SU-DHL-6 (cell line): Measurements from ENCODE around the gene DAPK3.

Source experiments
- H2AFZ ChIP-seq: fragments of 200-600 bp; sonication (generic); 2 replicates; pipeline ENCODE4 v1.6.1; 2014; ENCODE audit warnings: low read depth, mild to moderate bottlenecking, moderate library complexity, mixed read lengths, antibody characterized with exemption, low read length; ENCODE audit not compliant: severe bottlenecking
- H3F3A ChIP-seq: fragments of 200-600 bp; shearing (Covaris generic); 2 replicates; pipeline ENCODE4 v1.6.0; 2016; ENCODE audit warnings: antibody characterized with exemption, mild to moderate bottlenecking; ENCODE audit not compliant: insufficient read depth
- H3K27ac ChIP-seq: fragments of 200-600 bp; sonication (generic); 2 replicates; pipeline ENCODE4 v1.5.1; 2016; ENCODE audit warnings: low read depth, mild to moderate bottlenecking, low read length, moderate library complexity, mixed read lengths
- H3K27me3 ChIP-seq: fragments of 200-600 bp; sonication (generic), shearing (Covaris generic); 2 replicates; pipeline ENCODE4 v1.6.0; 2014; ENCODE audit warnings: mild to moderate bottlenecking, low read length
- H3K36me3 ChIP-seq: fragments of 200-600 bp; sonication (generic); 2 replicates; pipeline ENCODE4 v1.6.1; 2014; ENCODE audit warnings: mild to moderate bottlenecking, low read length, mixed read lengths
- H3K4me2 ChIP-seq: fragments of 300-600, 200-600 bp; shearing (Covaris generic), sonication (generic); 2 replicates; pipeline ENCODE4 v1.6.0; 2014; ENCODE audit warnings: low read length, low read depth, mild to moderate bottlenecking; ENCODE audit not compliant: poor library complexity, severe bottlenecking
- H3K4me3 ChIP-seq: fragments of 200-600 bp; sonication (generic); 2 replicates; pipeline ENCODE4 v1.5.1; 2014; ENCODE audit warnings: antibody characterized with exemption, low read length, mild to moderate bottlenecking, mixed read lengths; ENCODE audit not compliant: insufficient read depth, poor library complexity, severe bottlenecking
- H3K79me2 ChIP-seq: fragments of 200-600 bp; sonication (generic); 2 replicates; pipeline ENCODE4 v1.6.1; 2014; ENCODE audit warnings: mild to moderate bottlenecking, low read length, moderate library complexity; ENCODE audit not compliant: insufficient read depth
- H3K9ac ChIP-seq: fragments of 200-600 bp; sonication (generic); 2 replicates; pipeline ENCODE4 v1.7.0; 2014; ENCODE audit warnings: mild to moderate bottlenecking, low read length
- H3K9me2 ChIP-seq: fragments of 200-600 bp; sonication (generic); replicated peaks from 2 replicates; pipeline ENCODE4 v1.6.1; 2014; ENCODE audit warnings: low read length; ENCODE audit not compliant: insufficient read depth
- H3K9me3 ChIP-seq: fragments of 200-600 bp; sonication (generic); 2 replicates; pipeline ENCODE4 v1.6.1; 2014; ENCODE audit warnings: low read length, mixed read lengths; ENCODE audit not compliant: insufficient read depth
- H4K20me1 ChIP-seq: fragments of 200-600 bp; sonication (generic); 2 replicates; pipeline ENCODE4 v1.6.1; 2014; ENCODE audit warnings: low read depth, mild to moderate bottlenecking, antibody characterized with exemption, low read length, moderate library complexity, mixed read lengths
- CTCF ChIP-seq: fragments of 200-600 bp; sonication (generic); IDR thresholded peaks from one replicate; pipeline ENCODE4 v1.5.1; 2017; ENCODE audit warnings: antibody characterized with exemption, mild to moderate bottlenecking, low read length, moderate library complexity; ENCODE audit not compliant: insufficient read depth, poor library complexity, severe bottlenecking
- EZH2phosphoT487 ChIP-seq: fragments of 200-600 bp; sonication (generic), shearing (Covaris generic); conservative IDR thresholded peaks from 2 replicates; pipeline ENCODE4 v1.6.1; 2018; ENCODE audit warnings: mild to moderate bottlenecking, antibody characterized with exemption, low read length, moderate library complexity, mixed read lengths

The DAPK3 gene

GRCh38 chr19:3966051-3967017 is 4.6 kb downstream of the DAPK3 start:
- H3K9ac ChIP-seq: no peak overlapping the region
- 0 out of 2 replicates have a peak, but pooled peaks cover 2% of the 10 kb centered on the region for H3K36me3 ChIP-seq

DNA sequence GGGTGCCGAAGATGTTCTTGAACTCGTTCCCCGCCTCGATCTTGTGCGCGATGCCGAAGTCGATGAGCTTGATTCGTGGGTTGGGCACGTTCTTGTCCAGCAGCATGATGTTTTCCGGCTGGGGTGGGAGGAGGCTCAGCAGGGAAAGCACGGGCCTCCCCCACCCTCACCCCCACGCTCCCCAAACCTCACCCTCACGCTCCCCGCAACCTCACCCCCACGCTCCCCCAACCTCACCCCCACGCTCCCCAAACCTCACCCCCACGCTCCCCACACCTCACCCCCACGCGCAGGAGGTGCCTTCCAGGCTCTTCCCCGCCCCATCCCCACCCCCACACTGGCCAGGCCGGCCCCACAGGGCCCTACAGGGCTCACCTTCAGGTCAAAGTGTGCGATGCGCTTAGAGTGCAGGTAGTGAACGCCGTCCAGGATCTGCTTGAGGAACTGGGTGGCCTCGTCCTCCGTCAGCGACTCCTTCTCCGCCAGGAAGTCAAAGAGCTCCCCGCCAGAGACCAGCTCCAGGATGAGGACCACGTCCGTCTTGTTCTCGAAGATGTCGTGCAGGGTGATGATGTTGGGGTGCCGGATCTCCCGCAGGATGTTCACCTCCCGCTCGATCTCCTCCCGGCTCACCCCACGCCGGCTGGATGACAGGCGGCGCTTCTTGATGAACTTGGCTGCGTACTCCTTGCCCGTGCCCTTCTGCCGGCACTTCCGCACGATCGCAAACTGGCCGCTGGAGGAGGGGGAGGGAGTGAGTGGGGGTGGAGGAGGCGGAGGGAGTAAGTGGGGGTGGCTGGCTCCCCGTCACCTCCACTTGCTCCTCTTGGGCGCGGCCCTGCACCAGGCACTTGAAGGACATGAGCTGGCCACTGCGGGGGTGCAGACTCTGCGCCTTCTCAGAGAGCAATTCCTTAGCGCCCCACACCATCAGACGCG is 6.4 kb downstream of the DAPK3 start:
- H3K27me3 ChIP-seq: no peaks in the 10 kb centered on the region
- H3K4me2 ChIP-seq: no peak overlapping the region
- H2AFZ ChIP-seq: no peak overlapping the region
- H3K9ac ChIP-seq: no peak overlapping the region
- no peaks in the 10 kb centered on the region for H3F3A ChIP-seq
- no peak overlapping the region for H3K27ac ChIP-seq
- no peaks in the 10 kb centered on the region for H3K9me2 ChIP-seq
- no peaks in the 10 kb centered on the region for H3K9me3 ChIP-seq
- H3K4me3 ChIP-seq: no peak overlapping the region
- no peaks in the 10 kb centered on the region; the same call in 1 of the 2 replicates for H4K20me1 ChIP-seq
- TF ChIP-seq CTCF (no peak), EZH2phosphoT487 (no peak)
- peaks cover 16% of the 10 kb centered on the region for H3K79me2 ChIP-seq
- 0 out of 2 replicates have a peak, but pooled peaks cover 2% of the 10 kb centered on the region for H3K36me3 ChIP-seq

More at GRCh38 chr19:3966051-3967017, 4.6 kb downstream of the DAPK3 start:
- H3K27me3 ChIP-seq: no peaks in the 10 kb centered on the region
- no peaks in the 10 kb centered on the region for H3K9me3 ChIP-seq
- H3F3A ChIP-seq: peaks cover 1% of the 10 kb centered on the region; the same call in 1 of the 2 replicates
- TF ChIP-seq CTCF: no peak
- TF ChIP-seq EZH2phosphoT487: no peak
- H3K4me2 ChIP-seq: no peak overlapping the region
- peaks cover 29% of the 10 kb centered on the region for H3K79me2 ChIP-seq
- H3K9me2 ChIP-seq: no peaks in the 10 kb centered on the region
- H3K27ac ChIP-seq: no peak overlapping the region
- H4K20me1 ChIP-seq: no peaks in the 10 kb centered on the region; the same call in 1 of the 2 replicates
- no peak overlapping the region for H3K4me3 ChIP-seq
- H2AFZ ChIP-seq: no peak overlapping the region

DNA sequence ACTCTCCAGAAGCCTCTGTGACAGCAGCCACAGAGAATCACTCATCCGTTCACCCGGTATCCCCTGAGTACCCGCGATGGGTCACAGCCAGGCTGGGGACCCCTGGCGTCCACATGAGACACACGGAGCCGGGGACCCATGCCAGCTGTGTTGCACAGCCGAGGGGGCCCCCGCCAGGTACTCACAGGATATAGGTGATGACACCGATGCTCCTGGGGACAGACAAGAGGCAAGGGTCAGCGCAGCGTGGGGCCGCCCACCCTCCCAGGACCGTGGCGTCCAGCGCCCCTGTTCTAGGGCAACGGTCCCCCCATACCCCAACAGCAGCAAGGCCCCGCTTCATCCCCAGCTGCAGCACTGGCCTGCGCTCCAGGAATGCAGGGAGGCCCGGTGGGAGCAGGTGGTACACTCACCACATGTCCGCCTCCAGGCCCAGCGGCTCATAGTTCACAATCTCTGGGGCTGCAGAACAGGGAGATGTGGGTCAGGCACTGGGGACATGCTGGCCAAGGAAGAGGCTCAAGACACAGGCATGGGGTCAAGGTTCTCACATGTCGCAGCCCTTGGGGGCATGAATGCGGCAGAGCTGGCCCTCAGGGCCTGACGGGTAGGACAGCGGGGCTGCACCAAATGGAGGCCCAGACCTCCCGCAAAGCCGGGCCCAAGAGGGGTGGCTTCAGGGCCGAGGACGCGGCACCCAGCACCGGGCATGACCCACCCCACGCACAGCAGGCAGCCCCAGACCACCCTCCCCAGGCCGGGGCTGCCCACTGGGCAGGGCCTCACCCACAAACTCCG is 7.2 kb downstream of the DAPK3 start:
- TF ChIP-seq CTCF (no peak), EZH2phosphoT487 (no peak)
- H3K4me2 ChIP-seq: no peak overlapping the region
- no peak overlapping the region for H3K27ac ChIP-seq
- no peak overlapping the region for H3K9ac ChIP-seq
- no peak overlapping the region for H2AFZ ChIP-seq
- H3K27me3 ChIP-seq: no peaks in the 10 kb centered on the region
- H3K9me3 ChIP-seq: no peaks in the 10 kb centered on the region
- H4K20me1 ChIP-seq: no peaks in the 10 kb centered on the region
- H3F3A ChIP-seq: no peaks in the 10 kb centered on the region
- peaks cover 8% of the 10 kb centered on the region; the same call in 1 of the 2 replicates for H3K79me2 ChIP-seq
- H3K4me3 ChIP-seq: no peak overlapping the region
- no peaks in the 10 kb centered on the region for H3K9me2 ChIP-seq
- H3K36me3 ChIP-seq: 0 out of 2 replicates have a peak, but pooled peaks cover 2% of the 10 kb centered on the region
